ENCODE data around the gene IKZF1.

DNA sequence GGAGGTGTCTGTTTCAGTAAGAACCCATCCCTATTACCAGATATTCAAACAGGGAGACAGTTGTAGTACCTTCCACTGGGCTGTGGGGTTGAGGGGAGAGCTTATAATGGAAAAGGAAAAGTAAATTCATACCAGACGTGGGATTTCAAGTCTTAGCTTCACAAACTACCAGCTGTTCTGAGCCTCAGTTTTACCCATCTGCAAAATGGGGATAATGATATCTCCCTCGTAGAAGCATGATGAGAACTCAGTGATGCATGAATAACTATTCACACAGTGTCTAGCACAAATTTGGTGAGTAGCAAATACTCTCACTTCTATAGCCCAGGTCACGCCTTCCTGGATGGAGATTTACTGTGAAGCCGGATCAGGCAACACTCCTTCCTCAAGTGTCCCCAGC lies 29.1 kb upstream of the IKZF1 start:
- TF ChIP-seq, protein P1, sequence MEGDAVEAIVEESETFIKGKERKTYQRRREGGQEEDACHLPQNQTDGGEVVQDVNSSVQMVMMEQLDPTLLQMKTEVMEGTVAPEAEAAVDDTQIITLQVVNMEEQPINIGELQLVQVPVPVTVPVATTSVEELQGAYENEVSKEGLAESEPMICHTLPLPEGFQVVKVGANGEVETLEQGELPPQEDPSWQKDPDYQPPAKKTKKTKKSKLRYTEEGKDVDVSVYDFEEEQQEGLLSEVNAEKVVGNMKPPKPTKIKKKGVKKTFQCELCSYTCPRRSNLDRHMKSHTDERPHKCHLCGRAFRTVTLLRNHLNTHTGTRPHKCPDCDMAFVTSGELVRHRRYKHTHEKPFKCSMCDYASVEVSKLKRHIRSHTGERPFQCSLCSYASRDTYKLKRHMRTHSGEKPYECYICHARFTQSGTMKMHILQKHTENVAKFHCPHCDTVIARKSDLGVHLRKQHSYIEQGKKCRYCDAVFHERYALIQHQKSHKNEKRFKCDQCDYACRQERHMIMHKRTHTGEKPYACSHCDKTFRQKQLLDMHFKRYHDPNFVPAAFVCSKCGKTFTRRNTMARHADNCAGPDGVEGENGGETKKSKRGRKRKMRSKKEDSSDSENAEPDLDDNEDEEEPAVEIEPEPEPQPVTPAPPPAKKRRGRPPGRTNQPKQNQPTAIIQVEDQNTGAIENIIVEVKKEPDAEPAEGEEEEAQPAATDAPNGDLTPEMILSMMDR (IDR thresholded peaks at IDR 0.05; ENCODE audit: insufficient read depth, low read length): no peak
- TF ChIP-seq POLR2AphosphoS5 (IDR thresholded peaks at IDR 0.05; ENCODE audit: low read depth): no peak
- TF ChIP-seq, protein P2, sequence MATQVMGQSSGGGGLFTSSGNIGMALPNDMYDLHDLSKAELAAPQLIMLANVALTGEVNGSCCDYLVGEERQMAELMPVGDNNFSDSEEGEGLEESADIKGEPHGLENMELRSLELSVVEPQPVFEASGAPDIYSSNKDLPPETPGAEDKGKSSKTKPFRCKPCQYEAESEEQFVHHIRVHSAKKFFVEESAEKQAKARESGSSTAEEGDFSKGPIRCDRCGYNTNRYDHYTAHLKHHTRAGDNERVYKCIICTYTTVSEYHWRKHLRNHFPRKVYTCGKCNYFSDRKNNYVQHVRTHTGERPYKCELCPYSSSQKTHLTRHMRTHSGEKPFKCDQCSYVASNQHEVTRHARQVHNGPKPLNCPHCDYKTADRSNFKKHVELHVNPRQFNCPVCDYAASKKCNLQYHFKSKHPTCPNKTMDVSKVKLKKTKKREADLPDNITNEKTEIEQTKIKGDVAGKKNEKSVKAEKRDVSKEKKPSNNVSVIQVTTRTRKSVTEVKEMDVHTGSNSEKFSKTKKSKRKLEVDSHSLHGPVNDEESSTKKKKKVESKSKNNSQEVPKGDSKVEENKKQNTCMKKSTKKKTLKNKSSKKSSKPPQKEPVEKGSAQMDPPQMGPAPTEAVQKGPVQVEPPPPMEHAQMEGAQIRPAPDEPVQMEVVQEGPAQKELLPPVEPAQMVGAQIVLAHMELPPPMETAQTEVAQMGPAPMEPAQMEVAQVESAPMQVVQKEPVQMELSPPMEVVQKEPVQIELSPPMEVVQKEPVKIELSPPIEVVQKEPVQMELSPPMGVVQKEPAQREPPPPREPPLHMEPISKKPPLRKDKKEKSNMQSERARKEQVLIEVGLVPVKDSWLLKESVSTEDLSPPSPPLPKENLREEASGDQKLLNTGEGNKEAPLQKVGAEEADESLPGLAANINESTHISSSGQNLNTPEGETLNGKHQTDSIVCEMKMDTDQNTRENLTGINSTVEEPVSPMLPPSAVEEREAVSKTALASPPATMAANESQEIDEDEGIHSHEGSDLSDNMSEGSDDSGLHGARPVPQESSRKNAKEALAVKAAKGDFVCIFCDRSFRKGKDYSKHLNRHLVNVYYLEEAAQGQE (IDR thresholded peaks at IDR 0.05; ENCODE audit: insufficient replicate concordance, low read depth): no peak
- TF ChIP-seq SPI1 (IDR thresholded peaks at IDR 0.05; ENCODE audit: borderline replicate concordance, low read depth): no peak
